Right lobe of liver (tissue), 4 donors: ENCODE data around the gene JDP2.

Experiments used
- POLR2A ChIP-seq: fragments of 450-650 bp; IDR thresholded peaks from one replicate; pipeline ENCODE4 v1.6.1; 2017; ENCODE audit warnings: antibody characterized with exemption, mild to moderate bottlenecking
- TF ChIP-seq, protein P1 (sequence below), 4 donors: fragments of 200-600 bp in 3 of 4; fragments of 450-650 bp in 1 of 4; IDR thresholded peaks; one replicate each; pipeline versions ENCODE4 v1.5.1 to v1.8.0; 2016 to 2022; ENCODE audit warnings: antibody characterized with exemption in 4 of 4, mild to moderate bottlenecking in 2 of 4
- donor health status: DM: no; HTN: no; CAD: no.
- donor health status: DM: no; HTN: no; CAD: no.
- donor health status: DM: no; HTN: yes; CAD: no.

DNA sequence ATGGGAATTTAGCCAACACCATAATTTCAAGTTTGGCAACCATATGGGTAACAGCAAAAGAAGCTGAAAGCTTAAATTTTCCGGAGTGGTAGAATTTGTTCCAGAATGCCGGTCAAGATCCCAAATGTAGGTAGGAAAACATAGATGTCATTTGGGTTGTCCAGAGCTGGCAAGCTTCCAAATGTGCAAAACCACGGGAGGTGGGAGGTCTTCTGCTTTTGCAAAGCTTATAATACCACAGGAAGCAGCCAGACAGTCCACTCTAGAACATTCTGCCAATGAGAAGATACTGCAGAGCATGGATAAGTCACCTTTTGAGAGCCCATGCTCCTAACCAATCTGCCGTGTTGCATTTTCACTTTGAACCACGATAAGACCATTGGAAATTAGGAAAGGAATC lies 68.1 kb downstream of the JDP2 start:
- TF ChIP-seq, protein P1, sequence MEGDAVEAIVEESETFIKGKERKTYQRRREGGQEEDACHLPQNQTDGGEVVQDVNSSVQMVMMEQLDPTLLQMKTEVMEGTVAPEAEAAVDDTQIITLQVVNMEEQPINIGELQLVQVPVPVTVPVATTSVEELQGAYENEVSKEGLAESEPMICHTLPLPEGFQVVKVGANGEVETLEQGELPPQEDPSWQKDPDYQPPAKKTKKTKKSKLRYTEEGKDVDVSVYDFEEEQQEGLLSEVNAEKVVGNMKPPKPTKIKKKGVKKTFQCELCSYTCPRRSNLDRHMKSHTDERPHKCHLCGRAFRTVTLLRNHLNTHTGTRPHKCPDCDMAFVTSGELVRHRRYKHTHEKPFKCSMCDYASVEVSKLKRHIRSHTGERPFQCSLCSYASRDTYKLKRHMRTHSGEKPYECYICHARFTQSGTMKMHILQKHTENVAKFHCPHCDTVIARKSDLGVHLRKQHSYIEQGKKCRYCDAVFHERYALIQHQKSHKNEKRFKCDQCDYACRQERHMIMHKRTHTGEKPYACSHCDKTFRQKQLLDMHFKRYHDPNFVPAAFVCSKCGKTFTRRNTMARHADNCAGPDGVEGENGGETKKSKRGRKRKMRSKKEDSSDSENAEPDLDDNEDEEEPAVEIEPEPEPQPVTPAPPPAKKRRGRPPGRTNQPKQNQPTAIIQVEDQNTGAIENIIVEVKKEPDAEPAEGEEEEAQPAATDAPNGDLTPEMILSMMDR (IDR thresholded peaks at IDR 0.05), result no peak
- no peak for TF ChIP-seq POLR2A
